Mesenchymal stem cell (in vitro differentiated cells and primary cell): ENCODE measurements around the gene RADX.

Experiments
- DNase-seq: peaks from one replicate; pipeline ENCODE4 v3.0.0-alpha.2; 2013
- H2AFZ ChIP-seq: one replicate; pipeline ENCODE4 v1.6.1; 2013; ENCODE audit warnings: low read depth, mild to moderate bottlenecking, control low read depth, inconsistent platforms, low read length, moderate library complexity
- H2AK5ac ChIP-seq: 2 replicates; pipeline ENCODE4 v1.6.1; 2013; ENCODE audit warnings: low read length, moderate library complexity, mild to moderate bottlenecking, inconsistent platforms; ENCODE audit not compliant: severe bottlenecking
- H2BK120ac ChIP-seq: one replicate; pipeline ENCODE4 v1.6.1; 2013; ENCODE audit warnings: low read depth, mild to moderate bottlenecking, inconsistent platforms, low read length, moderate library complexity
- H2BK12ac ChIP-seq, 2 experiments: one replicate each; pipeline ENCODE4 v1.6.1; 2013; ENCODE audit warnings: inconsistent platforms in 2 of 2, low read length in 2 of 2, mild to moderate bottlenecking in 2 of 2, moderate library complexity in 2 of 2, control low read depth in 1 of 2
- H2BK15ac ChIP-seq: one replicate; pipeline ENCODE4 v1.6.1; 2013; ENCODE audit warnings: mild to moderate bottlenecking, low read depth, inconsistent platforms; ENCODE audit not compliant: poor library complexity, severe bottlenecking
- H2BK5ac ChIP-seq: 2 replicates; pipeline ENCODE4 v1.6.1; 2013; ENCODE audit warnings: low read depth, mild to moderate bottlenecking, low read length, control low read depth, inconsistent platforms; ENCODE audit not compliant: poor library complexity, severe bottlenecking
- H3K14ac ChIP-seq, 2 experiments: one replicate each; pipeline ENCODE4 v1.6.1; 2013; ENCODE audit warnings: inconsistent platforms in 2 of 2, low read length in 2 of 2, control low read depth in 1 of 2, mild to moderate bottlenecking in 1 of 2, moderate library complexity in 1 of 2
- H3K18ac ChIP-seq, 2 experiments: one replicate each; pipeline ENCODE4 v1.6.1; 2013; ENCODE audit warnings: inconsistent platforms in 2 of 2, low read length in 2 of 2, control low read depth in 1 of 2, low read depth in 1 of 2, mild to moderate bottlenecking in 1 of 2
- H3K23ac ChIP-seq, 2 experiments: one replicate each; pipeline ENCODE4 v1.6.1; 2013; ENCODE audit warnings: inconsistent platforms in 2 of 2, low read length in 2 of 2, mild to moderate bottlenecking in 2 of 2, moderate library complexity in 2 of 2, control low read depth in 1 of 2
- H3K27ac ChIP-seq: 2 replicates; pipeline ENCODE4 v1.5.1; 2013; ENCODE audit warnings: mild to moderate bottlenecking, moderate library complexity, low read length, control low read depth, inconsistent platforms; ENCODE audit not compliant: poor library complexity, severe bottlenecking
- H3K27me3 ChIP-seq, 2 experiments: 2 replicates each; pipeline versions ENCODE4 v1.6.1 to v1.7.0; 2013; ENCODE audit warnings: low read length in 2 of 2, mild to moderate bottlenecking in 2 of 2, moderate library complexity in 2 of 2, control low read depth in 1 of 2, inconsistent platforms in 1 of 2; ENCODE audit not compliant: control insufficient read depth in 1 of 2, insufficient read depth in 1 of 2
- H3K36me3 ChIP-seq, 2 experiments: 2 replicates each; pipeline versions ENCODE4 v1.6.1 to v1.7.0; 2013; ENCODE audit warnings: low read length in 2 of 2, control low read depth in 1 of 2, inconsistent platforms in 1 of 2, low read depth in 1 of 2, mild to moderate bottlenecking in 1 of 2; ENCODE audit not compliant: insufficient read depth in 2 of 2, control insufficient read depth in 1 of 2
- H3K4ac ChIP-seq, 2 experiments: one replicate each; pipeline ENCODE4 v1.6.1; 2013; ENCODE audit warnings: inconsistent platforms in 2 of 2, low read length in 2 of 2, mild to moderate bottlenecking in 2 of 2, moderate library complexity in 2 of 2, control low read depth in 1 of 2, low read depth in 1 of 2
- H3K4me1 ChIP-seq: 2 replicates; pipeline ENCODE4 v1.6.1; 2013; ENCODE audit warnings: low read depth, low read length, control low read depth; ENCODE audit not compliant: control insufficient read depth, insufficient read depth
- H3K4me2 ChIP-seq: 2 replicates; pipeline ENCODE4 v1.6.1; 2013; ENCODE audit warnings: low read length, mild to moderate bottlenecking, inconsistent platforms; ENCODE audit not compliant: poor library complexity, severe bottlenecking
- H3K4me3 ChIP-seq, 2 experiments: 2 replicates each; pipeline versions ENCODE4 v1.5.1 to v1.7.0; 2013; ENCODE audit warnings: low read length in 2 of 2, mild to moderate bottlenecking in 2 of 2, control low read depth in 1 of 2, low read depth in 1 of 2; ENCODE audit not compliant: insufficient read depth in 1 of 2
- H3K79me1 ChIP-seq: replicated peaks from 2 replicates; pipeline ENCODE4 v1.6.1; 2013; ENCODE audit warnings: mild to moderate bottlenecking, control low read depth, low read length, inconsistent platforms; ENCODE audit not compliant: poor library complexity, severe bottlenecking
- H3K9ac ChIP-seq: 2 replicates; pipeline ENCODE4 v1.7.0; 2013; ENCODE audit warnings: mild to moderate bottlenecking, low read length, moderate library complexity
- H3K9me3 ChIP-seq: 2 replicates; pipeline ENCODE4 v1.7.0; 2013; ENCODE audit warnings: mild to moderate bottlenecking, low read length; ENCODE audit not compliant: control insufficient read depth
- H4K8ac ChIP-seq: one replicate; pipeline ENCODE4 v1.6.1; 2013; ENCODE audit warnings: inconsistent platforms, mild to moderate bottlenecking, low read length, moderate library complexity
- H4K91ac ChIP-seq: one replicate; pipeline ENCODE4 v1.6.1; 2013; ENCODE audit warnings: mild to moderate bottlenecking, low read length, inconsistent platforms
- WGBS: methylation state at CpG from one replicate; pipeline ENCODE4 v1.1.7; 2013; ENCODE audit warnings: mixed read lengths; 5-methylcytosine and 5-hydroxymethylcytosine counted together

The RADX gene

GRCh38 chrX:106613277-106613676 is 1.5 kb downstream of the RADX start:
- H3K79me1 ChIP-seq, result no peaks in the 10 kb centered on the region
- peaks cover 0 to 21% of the 10 kb centered on the region in 2 experiments for H3K27me3 ChIP-seq
- no peaks in the 10 kb centered on the region for H3K9me3 ChIP-seq
- H3K23ac ChIP-seq, result no peak overlapping the region
- H3K27ac ChIP-seq, result no peak overlapping the region
- WGBS, result 100% methylated on average over 2 of the region's 4 CpGs
- H4K91ac ChIP-seq, result no peak overlapping the region
- peak overlapping the region; percentile 78 for H3K9ac ChIP-seq
- peaks cover 2% of the 10 kb centered on the region for H3K4me1 ChIP-seq
- H3K4me2 ChIP-seq, result no peak overlapping the region
- no peak overlapping the region for H2AFZ ChIP-seq
- DNase-seq, result no peak
- H3K36me3 ChIP-seq, result no peaks in the 10 kb centered on the region
- H2BK12ac ChIP-seq, result no peak overlapping the region
- no peak overlapping the region for H3K18ac ChIP-seq
- no peak overlapping the region for H3K14ac ChIP-seq
- no peak overlapping the region for H2BK5ac ChIP-seq
- no peak overlapping the region for H2BK120ac ChIP-seq
- peak overlapping the region in 1 of 2 experiments; percentile 79 for H3K4me3 ChIP-seq
- no peak overlapping the region for H2AK5ac ChIP-seq
- no peak overlapping the region for H4K8ac ChIP-seq
- no peak overlapping the region for H2BK15ac ChIP-seq
- H3K4ac ChIP-seq, result no peak overlapping the region

DNA sequence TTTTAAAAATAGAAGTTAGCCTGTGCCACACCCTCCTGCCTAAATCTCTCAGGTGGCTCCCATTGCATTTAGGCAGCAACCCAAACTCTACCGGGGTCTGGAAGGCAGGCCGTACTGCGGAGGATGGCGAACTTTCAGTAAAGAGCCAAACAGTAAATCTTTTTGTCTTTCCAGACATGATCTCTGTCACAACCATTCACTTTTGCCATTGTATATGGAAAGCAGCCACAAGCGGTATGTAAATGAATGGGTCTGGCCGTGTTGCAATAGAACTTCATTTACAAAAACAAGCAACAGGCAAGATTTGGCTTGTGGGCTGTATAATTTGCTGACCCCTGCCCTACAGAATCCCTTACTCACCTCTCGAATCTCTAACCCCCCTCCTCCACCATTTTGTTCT is 3.3 kb downstream of the RADX start:
- Histone ChIP-seq H3K79me1 (no peaks in the 10 kb centered on the region), H3K27ac (no peak overlapping the region), H4K91ac (no peak overlapping the region), H2AK5ac (no peak overlapping the region), H3K4me1 (peaks cover 2% of the 10 kb centered on the region), H2AFZ (no peak overlapping the region), H3K4me2 (no peak overlapping the region), H2BK15ac (no peak overlapping the region), H3K4ac (no peak overlapping the region), H2BK5ac (no peak overlapping the region), H3K23ac (no peak overlapping the region), H3K18ac (no peak overlapping the region), H2BK120ac (no peak overlapping the region), H3K14ac (no peak overlapping the region), H3K9me3 (no peaks in the 10 kb centered on the region), H3K9ac (no peak overlapping the region), H3K27me3 (peaks cover 0 to 24% of the 10 kb centered on the region in 2 experiments), H3K36me3 (no peaks in the 10 kb centered on the region), H2BK12ac (no peak overlapping the region), H3K4me3 (no peak overlapping the region), H4K8ac (no peak overlapping the region)
- WGBS, result 73% methylated on average over 6 of the region's 7 CpGs
- peak; percentile 4 for DNase-seq

- Histone ChIP-seq H3K14ac (no peak overlapping the region), H2BK5ac (no peak overlapping the region), H3K4me3 (no peak overlapping the region), H3K9ac (no peak overlapping the region), H3K27me3 (peaks cover 0 to 30% of the 10 kb centered on the region in 2 experiments), H3K4ac (no peak overlapping the region), H3K79me1 (no peaks in the 10 kb centered on the region), H3K23ac (no peak overlapping the region), H2BK12ac (no peak overlapping the region), H3K9me3 (no peaks in the 10 kb centered on the region), H4K8ac (no peak overlapping the region), H4K91ac (no peak overlapping the region), H3K4me2 (no peak overlapping the region), H3K18ac (no peak overlapping the region), H3K27ac (no peak overlapping the region), H2AK5ac (no peak overlapping the region), H3K36me3 (no peaks in the 10 kb centered on the region), H2AFZ (no peak overlapping the region), H2BK120ac (no peak overlapping the region), H2BK15ac (no peak overlapping the region), H3K4me1 (no peaks in the 10 kb centered on the region)
- 0% methylated on average over 1 of the region's 3 CpGs for WGBS
- peak; percentile 2 for DNase-seq
Observed at GRCh38 chrX:106619797-106620196, 8.0 kb downstream of the RADX start.

GRCh38 chrX:106621836-106622235 is 10.1 kb downstream of the RADX start:
- H3K4me2 ChIP-seq, result no peak overlapping the region

More at GRCh38 chrX:106621836-106622235, 10.1 kb downstream of the RADX start:
- H3K9ac ChIP-seq, result no peak overlapping the region
- H4K8ac ChIP-seq, result no peak overlapping the region
- no peak overlapping the region for H2AFZ ChIP-seq
- H3K27ac ChIP-seq, result no peak overlapping the region
- H3K4me3 ChIP-seq, result no peak overlapping the region
- no peak overlapping the region for H2BK120ac ChIP-seq
- 93% methylated on average over 1 of the region's 2 CpGs for WGBS
- no peak overlapping the region for H3K23ac ChIP-seq
- no peak overlapping the region for H2BK12ac ChIP-seq
- H3K4ac ChIP-seq, result no peak overlapping the region
- no peak overlapping the region for H3K18ac ChIP-seq
- no peaks in the 10 kb centered on the region for H3K79me1 ChIP-seq
- no peak overlapping the region for H2BK5ac ChIP-seq
- no peak overlapping the region for H3K14ac ChIP-seq
- no peaks in the 10 kb centered on the region for H3K9me3 ChIP-seq
- DNase-seq, result no peak
- H4K91ac ChIP-seq, result no peak overlapping the region
- peaks cover 0 to 27% of the 10 kb centered on the region in 2 experiments for H3K27me3 ChIP-seq
- H2AK5ac ChIP-seq, result no peak overlapping the region
- H3K36me3 ChIP-seq, result no peaks in the 10 kb centered on the region
- no peaks in the 10 kb centered on the region for H3K4me1 ChIP-seq
- H2BK15ac ChIP-seq, result no peak overlapping the region
